ES-I3 (cell line): ENCODE data around the gene PATZ1.
A peak's percentile ranks its signal among the peaks of the same experiment; 100 is the strongest.
"Not testable (repeated sequence)": the region's sequence is repeated elsewhere in the genome, so short reads cannot be mapped to it uniquely, and the experiment has no call there.

Experiments used
- H3K36me3 ChIP-seq: 2 replicates; pipeline ENCODE4 v1.6.1; 2013; ENCODE audit warnings: mild to moderate bottlenecking, low read length, control low read depth, moderate library complexity; ENCODE audit not compliant: insufficient read depth
- H3K4me1 ChIP-seq: 2 replicates; pipeline ENCODE4 v1.6.1; 2013; ENCODE audit warnings: mild to moderate bottlenecking, control low read depth, low read length; ENCODE audit not compliant: insufficient read depth
- H3K9ac ChIP-seq: 2 replicates; pipeline ENCODE4 v1.6.1; 2013; ENCODE audit warnings: low read depth, mild to moderate bottlenecking, low read length, moderate library complexity
- H3K9me3 ChIP-seq: 2 replicates; pipeline ENCODE4 v1.6.1; 2013; ENCODE audit warnings: mild to moderate bottlenecking, low read length, moderate library complexity; ENCODE audit not compliant: control insufficient read depth, insufficient read depth

PATZ1 gene, protein sequence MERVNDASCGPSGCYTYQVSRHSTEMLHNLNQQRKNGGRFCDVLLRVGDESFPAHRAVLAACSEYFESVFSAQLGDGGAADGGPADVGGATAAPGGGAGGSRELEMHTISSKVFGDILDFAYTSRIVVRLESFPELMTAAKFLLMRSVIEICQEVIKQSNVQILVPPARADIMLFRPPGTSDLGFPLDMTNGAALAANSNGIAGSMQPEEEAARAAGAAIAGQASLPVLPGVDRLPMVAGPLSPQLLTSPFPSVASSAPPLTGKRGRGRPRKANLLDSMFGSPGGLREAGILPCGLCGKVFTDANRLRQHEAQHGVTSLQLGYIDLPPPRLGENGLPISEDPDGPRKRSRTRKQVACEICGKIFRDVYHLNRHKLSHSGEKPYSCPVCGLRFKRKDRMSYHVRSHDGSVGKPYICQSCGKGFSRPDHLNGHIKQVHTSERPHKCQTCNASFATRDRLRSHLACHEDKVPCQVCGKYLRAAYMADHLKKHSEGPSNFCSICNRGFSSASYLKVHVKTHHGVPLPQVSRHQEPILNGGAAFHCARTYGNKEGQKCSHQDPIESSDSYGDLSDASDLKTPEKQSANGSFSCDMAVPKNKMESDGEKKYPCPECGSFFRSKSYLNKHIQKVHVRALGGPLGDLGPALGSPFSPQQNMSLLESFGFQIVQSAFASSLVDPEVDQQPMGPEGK

DNA sequence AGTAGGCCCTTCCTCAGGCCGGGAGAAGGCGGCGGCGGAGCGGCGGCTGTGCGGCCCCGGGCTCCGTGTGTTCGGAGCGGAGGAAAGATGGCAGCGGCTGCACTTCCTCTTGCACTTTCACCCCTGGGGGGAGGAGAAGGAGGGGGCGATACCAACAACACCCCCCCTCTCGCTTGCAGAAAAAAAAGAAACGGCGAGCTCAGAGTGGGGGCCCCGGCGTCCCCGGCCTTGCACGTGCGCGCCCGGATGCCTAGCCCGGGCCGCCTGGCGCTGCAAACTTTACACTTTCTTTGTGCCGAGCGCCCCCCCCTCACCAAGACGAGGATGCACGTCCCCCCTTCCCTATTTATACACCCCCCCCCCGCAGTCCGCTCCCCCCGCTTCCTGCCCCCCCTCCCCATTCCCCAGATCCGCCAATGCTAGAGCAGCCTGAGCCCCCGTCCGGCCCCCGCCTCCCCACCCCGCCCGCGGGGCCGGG lies at the start of gene PATZ1:
Gene PATZ1, minus strand, starts transcription at position 92 of the 478 bp plus-strand sequence. CDS start 744 bp downstream, outside the sequence.
- Histone ChIP-seq H3K9me3 (no peaks in the 10 kb centered on the region), H3K9ac (peak within 1 kb of the TSS; percentile 97), H3K36me3 (peaks cover 3% of the 10 kb centered on the region), H3K4me1 (peaks cover 19% of the 10 kb centered on the region; the same call in 1 of the 2 replicates)

DNA sequence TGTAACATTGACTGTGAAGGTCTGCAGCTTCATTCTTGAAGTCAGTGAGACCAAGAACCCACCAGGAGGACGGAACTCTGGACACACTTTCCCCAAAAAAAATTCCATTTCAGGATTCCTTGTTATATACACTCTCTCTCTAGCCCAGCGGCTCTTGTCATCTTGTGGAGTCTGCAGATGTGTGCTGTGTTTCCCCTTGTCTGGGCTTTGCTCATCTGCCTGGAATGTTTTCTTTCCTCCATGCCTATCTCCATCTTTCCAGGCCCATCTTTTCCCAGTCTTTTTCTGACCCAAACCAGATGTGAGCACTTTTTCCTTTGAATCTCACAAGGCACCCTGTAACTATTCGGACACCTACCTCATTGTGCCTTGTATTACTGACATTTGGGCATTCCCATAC lies 48.2 kb upstream of the PATZ1 start:
- no peaks in the 10 kb centered on the region for H3K36me3 ChIP-seq
- H3K9ac ChIP-seq: no peak overlapping the region
- no peaks in the 10 kb centered on the region for H3K9me3 ChIP-seq
- H3K4me1 ChIP-seq: no peaks in the 10 kb centered on the region

DNA sequence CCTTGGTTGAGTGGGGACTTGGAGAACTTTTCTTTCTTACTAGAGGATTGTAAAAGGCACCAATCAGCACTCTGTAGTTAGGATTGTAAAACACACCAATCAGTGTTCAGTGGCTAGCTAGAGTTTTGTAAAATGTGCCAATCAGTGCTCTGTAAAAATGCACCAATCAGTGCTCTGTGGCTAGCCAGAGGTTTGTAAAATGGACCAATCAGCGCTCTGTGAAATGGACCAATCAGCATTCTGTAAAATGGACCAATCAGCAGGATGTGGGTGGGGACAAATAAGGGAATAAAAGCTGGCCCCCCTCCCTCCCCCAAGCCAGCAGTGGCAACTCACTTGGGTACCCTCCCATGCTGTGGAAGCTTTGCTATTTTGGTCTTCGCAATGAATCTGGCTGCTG lies 47.7 kb upstream of the PATZ1 start:
- H3K9me3 ChIP-seq: no peaks in the 10 kb centered on the region
- no peak overlapping the region for H3K9ac ChIP-seq
- H3K36me3 ChIP-seq: no peaks in the 10 kb centered on the region
- H3K4me1 ChIP-seq: no peaks in the 10 kb centered on the region

DNA sequence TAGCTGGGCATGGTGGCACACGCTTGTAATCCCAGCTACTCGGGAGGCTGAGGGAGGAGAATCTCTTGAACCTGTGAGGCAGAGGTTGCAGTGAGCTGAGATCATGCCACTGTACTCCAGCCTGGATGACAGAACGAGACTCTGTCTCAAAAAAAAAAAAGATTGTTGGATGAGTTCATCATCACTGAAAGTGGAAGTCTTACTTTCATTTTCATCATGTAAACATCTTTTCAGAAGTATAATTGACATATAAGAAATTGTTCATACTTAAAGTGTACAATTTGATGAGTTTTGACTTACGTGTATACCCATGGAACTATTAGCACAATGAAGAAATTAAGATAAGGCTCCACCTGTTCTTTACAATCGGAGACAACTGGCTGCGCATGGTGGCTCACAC lies 32.5 kb upstream of the PATZ1 start:
- H3K9me3 ChIP-seq, H3K36me3 ChIP-seq, H3K4me1 ChIP-seq, H3K9ac ChIP-seq: not testable (repeated sequence)

DNA sequence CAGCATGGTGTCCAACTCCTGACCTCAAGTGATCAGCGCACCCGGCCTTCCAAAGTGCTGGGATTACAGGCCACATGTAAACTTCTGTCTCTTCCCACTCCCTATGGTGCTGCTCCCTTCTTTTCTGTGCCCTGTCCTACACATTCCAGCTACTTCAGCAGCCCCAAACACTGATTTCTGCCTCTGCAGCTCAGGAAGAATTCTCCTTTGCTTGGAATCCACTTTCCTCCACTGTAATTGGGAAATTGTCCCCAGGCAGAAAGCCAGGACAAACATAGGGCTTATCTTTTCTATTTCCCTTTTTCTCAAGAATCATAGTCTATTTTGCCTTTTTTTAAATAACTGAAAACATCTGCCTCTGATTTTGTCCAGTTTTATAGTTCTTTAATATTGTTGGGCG lies 32.0 kb upstream of the PATZ1 start:
- Histone ChIP-seq H3K9me3 (no peaks in the 10 kb centered on the region), H3K9ac (no peak overlapping the region), H3K4me1 (peaks cover 6% of the 10 kb centered on the region; the same call in 1 of the 2 replicates), H3K36me3 (no peaks in the 10 kb centered on the region)

DNA sequence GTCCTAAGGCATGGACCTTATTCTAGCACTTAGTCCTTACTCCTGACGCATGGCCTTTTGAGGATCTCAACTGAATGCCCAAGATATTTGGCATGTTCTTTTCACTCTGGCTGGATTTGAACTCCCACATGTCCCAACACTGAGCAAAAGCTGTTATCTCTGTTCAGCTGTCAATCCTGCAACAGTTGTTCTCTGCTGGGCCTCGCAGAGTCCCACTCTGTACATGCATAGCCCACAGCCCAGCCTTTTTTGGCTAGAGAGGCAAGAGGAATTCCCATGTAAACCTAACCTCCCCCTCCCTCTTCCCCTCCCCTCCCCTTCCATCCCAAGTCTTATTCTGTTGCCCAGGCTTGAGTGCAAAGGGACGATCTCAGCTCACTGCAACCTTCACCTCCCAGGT lies 31.5 kb upstream of the PATZ1 start:
- H3K9ac ChIP-seq: no peak overlapping the region
- no peaks in the 10 kb centered on the region for H3K36me3 ChIP-seq
- peaks cover 6% of the 10 kb centered on the region; the same call in 1 of the 2 replicates for H3K4me1 ChIP-seq
- no peaks in the 10 kb centered on the region for H3K9me3 ChIP-seq

DNA sequence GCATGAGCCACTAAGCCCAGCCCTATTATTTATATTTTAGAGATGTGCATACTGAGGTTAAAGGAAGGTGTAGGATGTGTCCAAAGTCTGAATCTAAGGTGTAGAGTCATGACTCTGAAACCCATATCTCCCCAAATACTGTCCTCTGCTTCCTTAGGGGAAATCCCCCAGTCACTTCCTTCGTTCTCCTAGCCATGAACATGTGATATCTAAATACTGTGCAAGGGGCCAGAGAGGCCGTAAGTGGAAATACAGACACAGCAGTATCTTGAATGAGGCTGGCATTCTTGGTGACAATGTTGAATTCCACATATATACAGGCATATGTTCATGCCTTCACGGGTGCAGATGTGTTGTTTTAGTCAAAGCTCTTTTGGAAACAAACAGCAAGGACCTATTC lies 21.3 kb upstream of the PATZ1 start:
- no peak overlapping the region for H3K9ac ChIP-seq
- H3K9me3 ChIP-seq: no peaks in the 10 kb centered on the region
- H3K4me1 ChIP-seq: no peaks in the 10 kb centered on the region; the same call in 1 of the 2 replicates
- no peaks in the 10 kb centered on the region for H3K36me3 ChIP-seq

DNA sequence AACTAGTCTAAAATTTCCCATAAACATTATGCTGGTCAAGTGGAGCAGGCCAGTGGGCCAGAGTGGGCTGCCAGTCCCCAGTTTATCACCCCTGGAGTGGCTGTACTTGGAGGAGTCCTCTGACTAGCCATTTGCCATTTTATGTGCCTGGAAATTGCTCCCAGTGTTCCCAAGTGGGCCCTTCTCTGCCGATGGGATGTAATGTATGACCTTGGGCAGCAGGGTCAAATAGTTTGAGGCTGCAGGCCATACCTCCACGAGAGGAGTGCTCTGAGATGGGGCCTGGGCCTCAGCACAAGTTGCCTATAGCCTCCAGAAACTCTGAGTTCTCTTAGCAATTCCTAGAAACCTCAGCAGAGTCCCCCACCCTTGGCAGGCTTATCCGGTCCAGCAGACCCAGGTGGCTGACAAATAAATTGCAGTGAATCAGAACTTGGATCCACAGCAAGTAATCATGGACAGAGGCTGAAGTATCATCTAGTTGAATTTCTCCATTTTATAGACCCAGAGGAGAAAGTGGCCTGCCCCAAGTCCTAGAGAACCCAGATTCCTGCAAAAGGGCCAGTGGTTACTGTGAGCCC lies 17.8 kb upstream of the PATZ1 start:
- Histone ChIP-seq H3K9ac (no peak overlapping the region), H3K36me3 (no peaks in the 10 kb centered on the region), H3K4me1 (no peaks in the 10 kb centered on the region; the same call in 1 of the 2 replicates), H3K9me3 (no peaks in the 10 kb centered on the region)

DNA sequence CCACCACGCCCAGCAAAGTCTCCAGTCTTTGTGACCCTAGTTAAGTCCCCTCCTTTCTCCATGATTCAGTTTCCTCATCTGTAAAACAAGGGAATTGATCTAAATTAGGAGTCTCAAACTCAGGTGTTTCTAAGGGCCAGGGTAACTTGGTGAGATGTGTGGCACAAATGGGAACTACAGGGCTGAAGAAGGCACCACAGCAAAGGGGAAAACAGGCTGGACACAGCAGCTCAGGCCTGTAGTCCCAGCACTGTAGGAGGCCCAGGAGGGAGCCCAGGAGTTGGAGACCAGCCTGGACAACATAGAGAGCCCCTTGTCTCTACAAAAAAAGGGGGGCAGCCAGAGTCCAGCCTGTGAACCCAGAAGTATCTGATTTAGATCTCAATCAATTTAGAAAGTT lies 15.6 kb upstream of the PATZ1 start:
- Histone ChIP-seq H3K4me1 (no peaks in the 10 kb centered on the region; the same call in 1 of the 2 replicates), H3K36me3 (no peaks in the 10 kb centered on the region), H3K9me3 (no peaks in the 10 kb centered on the region), H3K9ac (no peak overlapping the region)

DNA sequence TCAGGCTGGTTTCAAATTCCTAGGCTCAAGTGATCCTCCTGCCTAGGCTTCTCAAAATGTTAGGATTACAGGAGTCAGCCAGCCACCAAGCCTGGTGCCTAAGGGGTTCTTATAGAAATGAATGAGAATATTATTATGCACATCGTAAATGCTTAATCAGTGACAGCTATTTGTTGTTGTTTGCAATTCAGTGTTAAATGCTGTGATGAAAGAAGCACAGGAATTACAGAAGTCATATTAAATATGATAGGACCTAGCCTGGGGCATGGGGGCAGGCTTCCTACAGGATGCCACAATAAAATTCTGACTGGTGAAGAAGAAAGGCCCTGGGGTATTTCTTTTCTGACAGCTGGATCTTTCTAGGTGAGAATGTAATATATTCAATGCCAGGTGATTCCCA lies 13.9 kb upstream of the PATZ1 start:
- no peaks in the 10 kb centered on the region for H3K36me3 ChIP-seq
- H3K9me3 ChIP-seq: no peaks in the 10 kb centered on the region
- H3K4me1 ChIP-seq: no peaks in the 10 kb centered on the region; the same call in 1 of the 2 replicates
- no peak overlapping the region for H3K9ac ChIP-seq

DNA sequence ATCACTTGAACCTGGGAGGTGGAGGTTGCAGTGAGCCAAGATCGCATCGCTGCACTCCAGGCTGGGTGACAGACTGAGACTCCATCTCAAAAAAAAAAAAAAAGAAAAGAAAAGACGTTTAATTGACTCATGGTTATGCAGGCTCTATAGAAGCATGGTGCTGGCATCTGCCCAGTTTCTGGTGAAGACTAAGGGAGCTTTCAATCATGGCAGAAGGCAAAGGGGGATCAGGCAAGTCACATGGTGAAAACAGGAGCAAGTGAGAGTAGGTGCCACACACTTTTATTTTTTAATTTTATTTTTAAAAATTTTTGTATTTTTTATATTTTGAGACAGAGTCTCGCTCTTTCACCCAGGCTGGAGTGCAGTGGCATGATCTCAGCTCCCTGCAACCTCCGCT lies 8.4 kb upstream of the PATZ1 start:
- Histone ChIP-seq H3K9ac (no peak overlapping the region), H3K9me3 (no peaks in the 10 kb centered on the region), H3K36me3 (no peaks in the 10 kb centered on the region), H3K4me1 (no peaks in the 10 kb centered on the region)

DNA sequence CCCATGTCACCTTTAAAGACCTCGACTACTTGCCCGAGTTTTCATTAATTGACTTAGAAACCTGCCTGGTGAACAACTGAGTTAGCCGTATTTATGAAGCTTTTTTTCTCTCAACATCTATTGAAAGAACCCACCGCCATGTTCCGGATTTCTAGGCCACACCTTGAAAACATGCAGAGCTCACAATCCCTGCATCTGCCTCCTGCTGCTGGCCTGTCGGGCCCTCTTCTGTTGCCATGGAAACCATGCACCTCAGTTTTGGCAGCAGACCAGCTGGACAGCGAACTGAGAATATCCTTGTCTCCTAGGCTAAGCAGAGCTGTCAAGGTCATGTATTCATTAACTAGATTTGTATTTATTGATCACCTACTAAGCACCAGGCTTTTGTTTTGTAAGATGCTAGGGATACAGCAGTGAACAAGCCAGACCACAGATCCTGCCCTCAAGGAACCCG lies 4.3 kb upstream of the PATZ1 start:
- no peaks in the 10 kb centered on the region for H3K9me3 ChIP-seq
- no peaks in the 10 kb centered on the region for H3K4me1 ChIP-seq

DNA sequence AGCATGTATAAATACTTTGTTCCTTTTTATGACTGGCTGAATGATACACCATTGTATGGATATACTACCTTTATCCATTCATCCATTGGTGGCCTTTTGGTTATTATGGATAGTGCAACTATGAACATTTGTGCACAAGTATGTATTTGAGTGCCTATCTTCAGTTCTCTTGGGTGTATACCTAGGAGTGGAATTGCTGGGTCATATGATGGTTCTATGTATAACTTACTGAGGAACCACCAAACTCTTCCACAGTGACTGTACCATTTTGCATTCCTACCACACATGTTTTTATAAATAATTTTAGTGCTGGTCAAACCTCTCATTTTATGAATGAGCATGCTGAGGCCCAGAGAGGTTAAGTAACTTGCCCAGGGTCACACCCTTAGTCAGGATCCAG lies 3.8 kb upstream of the PATZ1 start:
- H3K9ac ChIP-seq: no peak overlapping the region
- H3K4me1 ChIP-seq: no peaks in the 10 kb centered on the region
- H3K9me3 ChIP-seq: no peaks in the 10 kb centered on the region
- no peaks in the 10 kb centered on the region for H3K36me3 ChIP-seq

More for the DNA sequence above, 4.3 kb upstream of the PATZ1 start:
- Histone ChIP-seq H3K9ac (no peak overlapping the region), H3K36me3 (no peaks in the 10 kb centered on the region)

DNA sequence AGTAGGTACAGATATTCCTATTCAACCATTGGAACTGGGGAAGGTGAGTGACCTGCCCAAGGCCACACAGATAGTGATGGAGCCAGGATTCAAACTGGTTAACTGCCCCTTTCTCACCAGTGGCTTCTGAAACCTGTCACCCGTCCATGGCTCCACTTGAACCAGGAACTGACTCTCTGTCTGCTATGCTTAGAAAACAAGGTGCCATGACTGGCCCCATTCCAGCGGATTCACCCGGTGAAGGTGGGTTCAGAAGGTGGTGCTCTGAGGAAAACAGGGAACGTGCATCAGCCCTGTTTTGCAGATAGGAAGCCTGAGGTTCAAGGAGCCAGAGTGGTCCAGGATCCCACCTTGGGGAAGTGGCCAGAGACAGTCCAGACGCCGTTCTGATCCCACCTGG lies 2.6 kb upstream of the PATZ1 start:
- Histone ChIP-seq H3K36me3 (no peaks in the 10 kb centered on the region), H3K9ac (no peak overlapping the region), H3K9me3 (no peaks in the 10 kb centered on the region), H3K4me1 (no peaks in the 10 kb centered on the region; the same call in 1 of the 2 replicates)
